ENCODE data around the gene TTF1.
A peak's percentile ranks its signal among the peaks of the same experiment; 100 is the strongest.
"Not testable (repeated sequence)": the region's sequence is repeated elsewhere in the genome, so short reads cannot be mapped to it uniquely, and the experiment has no call there.

The TTF1 gene

GRCh38 chr9:132411091-132411508 is 4.5 kb upstream of the TTF1 start:
- peak; percentile 54 for DNase-seq (ENCODE audit: low read depth)

- no peak for DNase-seq (ENCODE audit: low read depth)
These were observed 4.0 kb upstream of the TTF1 start for GRCh38 chr9:132410642-132411041.

GRCh38 chr9:132409828-132410528 is 3.3 kb upstream of the TTF1 start, which contains the start of gene CFAP77:
Gene CFAP77 (plus strand): TSS chr9:132410211. CDS start chr9:132410272, 61 bp downstream.
- DNase-seq (ENCODE audit: low read depth), result peak; percentile 19

- DNase-seq (ENCODE audit: low read depth), result no peak
These were observed 1.9 kb upstream of the TTF1 start for GRCh38 chr9:132408521-132408920.

DNA sequence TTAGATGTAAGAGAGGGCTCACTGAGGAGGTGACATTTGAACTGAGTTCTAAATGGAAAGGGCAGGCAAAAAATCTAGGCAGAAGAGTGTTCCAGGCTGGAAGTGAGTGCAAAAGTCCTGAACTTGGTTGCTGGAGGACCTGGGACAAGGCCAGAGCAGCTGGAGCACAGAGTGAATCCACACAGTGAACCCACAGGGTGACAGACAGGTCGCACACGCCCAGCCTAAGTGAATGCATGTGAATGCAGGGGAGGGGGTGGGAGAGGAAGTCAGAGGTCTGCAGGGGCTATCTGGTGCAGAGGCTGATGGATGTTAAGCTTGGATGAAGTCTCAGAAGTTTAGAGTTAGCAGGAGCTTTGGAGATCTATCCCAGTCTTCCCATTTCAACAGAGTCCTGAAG is 556 bp upstream of the TTF1 start:
- no peak for DNase-seq (ENCODE audit: low read depth)

- no peak for DNase-seq (ENCODE audit: low read depth)
These were observed 2.3 kb downstream of the TTF1 start for GRCh38 chr9:132404228-132404881.

DNA sequence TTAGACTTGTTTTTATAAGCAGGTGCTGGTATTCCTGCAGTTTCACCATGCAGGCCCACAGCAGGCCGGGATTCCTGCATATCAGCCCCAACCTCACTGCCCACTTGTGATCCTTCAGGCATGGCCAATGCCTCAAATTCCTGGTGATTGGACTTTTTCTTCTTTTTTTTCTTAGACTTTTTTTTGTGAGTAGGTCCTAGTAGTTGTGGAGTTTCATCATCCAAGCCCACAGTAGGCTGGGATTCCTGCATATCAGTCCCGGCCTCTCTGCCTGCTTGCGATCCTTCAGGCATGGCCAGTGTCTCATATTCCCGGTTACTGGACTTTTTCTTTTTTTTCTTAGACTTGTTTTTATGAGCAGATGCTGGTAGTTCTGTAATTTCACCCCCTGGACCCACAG is 4.8 kb downstream of the TTF1 start:
- no peak for DNase-seq (ENCODE audit: low read depth)

GRCh38 chr9:132395560-132395959 is 11.1 kb downstream of the TTF1 start:
- DNase-seq (ENCODE audit: low read depth), result no peak

DNA sequence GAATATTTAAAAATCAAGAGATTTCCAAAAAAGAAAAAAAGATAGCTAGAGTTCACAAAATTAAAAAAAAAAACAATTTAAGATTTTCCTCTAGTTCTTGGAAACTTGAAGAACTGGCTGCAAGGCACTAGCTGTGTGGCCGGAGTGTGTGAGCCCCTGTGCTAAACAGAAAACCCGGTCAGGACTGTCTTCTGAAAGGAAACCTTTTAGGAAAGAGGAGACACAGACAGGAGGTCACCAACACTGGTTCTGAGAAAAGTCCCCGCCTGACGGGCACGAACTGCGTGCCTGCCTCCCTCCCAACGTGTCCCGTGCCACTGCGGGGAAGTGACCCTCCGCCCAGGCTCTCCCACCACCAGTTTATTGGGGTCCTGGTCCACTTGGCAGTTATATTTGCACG is 15.2 kb downstream of the TTF1 start:
- DNase-seq (ENCODE audit: low read depth), result no peak

GRCh38 chr9:132390966-132391365 is 15.7 kb downstream of the TTF1 start:
- no peak for DNase-seq (ENCODE audit: low read depth)

GRCh38 chr9:132387133-132387532 is 19.5 kb downstream of the TTF1 start:
- no peak for DNase-seq (ENCODE audit: low read depth)

DNA sequence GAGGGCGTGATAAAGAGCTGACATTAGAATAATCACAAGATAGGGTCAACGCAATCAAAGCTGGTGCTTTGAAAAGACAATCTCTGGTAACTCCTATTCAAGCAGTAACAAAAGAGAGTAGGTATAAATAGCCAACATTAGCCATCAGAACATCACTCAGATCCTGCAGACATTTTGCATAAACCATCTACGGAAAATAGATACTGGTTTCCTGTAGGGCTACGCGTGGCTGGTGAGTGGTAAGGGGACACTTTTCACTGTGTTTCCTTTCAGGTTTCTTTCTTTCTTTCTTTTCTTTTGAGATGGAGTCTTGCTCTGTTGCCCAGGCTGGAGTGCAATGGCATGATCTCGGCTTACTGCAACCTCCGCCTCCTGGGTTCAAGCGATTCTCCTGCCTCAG is 22.3 kb downstream of the TTF1 start:
- DNase-seq (ENCODE audit: low read depth), result no peak

GRCh38 chr9:132383462-132383883 is 23.2 kb downstream of the TTF1 start:
- DNase-seq (ENCODE audit: low read depth), result no peak

DNA sequence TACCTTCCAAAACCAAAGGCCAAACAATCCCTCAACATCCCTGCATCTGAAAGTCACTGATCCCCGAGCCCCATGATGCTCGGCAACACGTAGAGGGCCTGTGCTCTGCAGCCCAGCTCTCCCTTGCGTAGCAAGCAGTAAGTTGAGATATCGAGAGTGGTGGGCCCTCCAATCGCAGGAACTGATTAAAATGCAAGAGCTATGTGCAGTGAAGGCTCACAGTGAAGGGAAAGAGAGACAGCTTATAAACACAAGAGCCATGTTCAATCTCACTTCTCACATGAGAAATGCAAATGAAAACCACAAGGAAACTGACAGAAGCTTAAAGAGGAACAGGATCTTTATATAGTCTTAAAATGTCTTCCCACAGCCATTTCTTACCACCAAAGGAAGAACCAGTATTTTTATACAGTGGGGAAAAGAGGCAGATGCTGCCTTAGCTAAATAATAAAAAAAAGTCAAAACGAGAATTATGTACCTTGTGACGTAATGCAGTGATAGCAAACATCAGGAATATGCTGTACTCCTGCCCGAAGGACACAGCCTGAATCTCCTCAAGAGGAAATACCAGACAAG is 24.6 kb downstream of the TTF1 start:
- no peak for DNase-seq (ENCODE audit: low read depth)

DNA sequence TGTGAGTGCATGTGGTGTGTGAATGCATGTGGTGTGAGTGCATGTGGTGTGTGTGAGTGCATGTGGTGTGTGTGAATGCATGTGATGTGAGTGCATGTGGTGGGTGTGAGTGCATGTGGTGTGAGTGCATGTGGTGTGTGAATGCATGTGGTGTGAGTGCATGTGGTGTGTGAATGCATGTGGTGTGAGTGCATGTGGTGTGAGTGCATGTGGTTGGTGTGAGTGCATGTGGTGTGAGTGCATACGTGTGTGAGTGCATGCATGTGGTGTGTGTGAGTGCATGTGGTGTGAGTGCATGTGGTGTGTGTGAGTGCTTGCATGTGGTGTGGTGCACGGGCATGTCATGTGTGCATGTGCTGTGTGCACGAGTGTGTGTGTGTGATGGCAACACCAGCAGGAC is 28.2 kb downstream of the TTF1 start:
- DNase-seq (ENCODE audit: low read depth), result not testable (repeated sequence)

GRCh38 chr9:132377769-132378168 is 28.9 kb downstream of the TTF1 start:
- not testable (repeated sequence) for DNase-seq (ENCODE audit: low read depth)

- DNase-seq (ENCODE audit: low read depth), result no peak
These were observed 34.2 kb downstream of the TTF1 start for GRCh38 chr9:132372177-132373095.

- no peak for DNase-seq (ENCODE audit: low read depth)
These were observed 36.0 kb downstream of the TTF1 start for GRCh38 chr9:132370592-132370991.

GRCh38 chr9:132369421-132369820 is 37.2 kb downstream of the TTF1 start:
- DNase-seq (ENCODE audit: low read depth), result no peak

DNA sequence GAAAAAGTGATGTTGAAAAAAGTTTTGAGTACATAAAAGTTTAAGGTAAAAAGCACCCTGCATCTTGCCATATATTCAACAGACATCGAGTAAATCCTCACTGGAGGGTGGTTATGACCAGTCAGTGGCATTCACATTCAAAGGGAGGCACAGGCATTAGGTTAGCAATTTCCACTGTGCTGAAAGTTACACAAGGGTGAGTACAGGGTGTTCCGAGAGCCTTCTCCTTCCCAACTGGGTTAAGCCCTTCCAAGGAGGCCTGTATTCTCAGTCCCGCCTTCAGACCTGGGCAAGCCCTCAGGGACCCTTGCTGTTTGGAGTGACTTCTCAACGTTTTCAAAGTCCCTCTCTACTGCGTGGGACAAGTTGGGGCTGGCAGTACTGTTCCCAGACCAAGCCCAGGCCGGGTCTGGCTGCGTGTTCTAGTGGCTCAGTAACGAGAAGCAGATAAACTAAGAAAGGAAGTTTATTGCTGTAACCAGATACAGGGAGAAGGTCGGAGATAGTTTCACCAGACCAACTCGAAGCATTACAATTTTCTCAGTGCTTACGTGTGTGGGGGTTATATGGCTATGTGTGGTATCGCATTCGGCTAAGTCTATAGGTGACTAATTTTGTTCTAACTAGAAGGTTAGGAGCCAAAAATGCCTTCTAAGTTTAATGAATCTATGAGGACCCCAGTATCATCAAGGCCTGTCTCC is 38.9 kb downstream of the TTF1 start:
- no peak for DNase-seq (ENCODE audit: low read depth)

DNA sequence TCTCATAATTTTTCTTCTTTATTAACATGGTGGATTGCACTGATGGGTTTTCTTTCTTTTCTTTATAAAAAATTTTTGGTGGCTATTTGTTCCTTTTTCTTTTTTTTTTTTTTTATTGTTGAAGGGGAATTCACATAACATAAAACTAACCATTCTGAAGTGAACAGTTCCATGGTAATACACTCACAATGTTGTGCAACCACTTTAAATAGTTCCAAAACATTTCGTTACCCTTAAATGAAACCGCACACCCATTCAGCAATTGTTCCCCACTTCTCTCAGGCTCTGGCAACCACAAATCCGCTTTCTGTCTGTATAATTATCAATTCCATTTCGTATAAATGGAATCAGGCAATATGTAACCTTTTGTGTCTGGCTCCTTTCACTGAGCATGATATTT is 40.2 kb downstream of the TTF1 start:
- no peak for DNase-seq (ENCODE audit: low read depth)

- DNase-seq (ENCODE audit: low read depth), result no peak
These were observed 40.7 kb downstream of the TTF1 start for GRCh38 chr9:132365986-132366385.
